CD8-positive, alpha-beta memory T cell (primary cell): ENCODE measurements around the gene ELP5. TPM values are rescaled to one million over a fixed set of nuclear protein-coding genes. Genes with fewer than 3 reads are reported as not detected.

Experiments used
- CTCF ChIA-PET: fragments of 350-600 bp; sonication (Branson Sonifier 250); formaldehyde crosslinking; loops from one replicate; lab custom pipeline; 2021; ENCODE audit warnings: antibody characterized with exemption; lab: Charles Lee
- POLR2A ChIA-PET: fragments of 350-600 bp; sonication (Branson Sonifier 250); formaldehyde crosslinking; loops from one replicate; lab custom pipeline; 2021; ENCODE audit warnings: antibody characterized with exemption; lab: Charles Lee
- DNase-seq, 5 donors: peaks; one replicate each; pipeline versions ENCODE4 v3.0.0 to v3.0.0-alpha.2; 2020 to 2022; ENCODE audit warnings: mixed read lengths in 1 of 5
- H3K27ac ChIP-seq: one replicate; pipeline ENCODE4 v1.7.0; 2013; ENCODE audit warnings: low read depth, mild to moderate bottlenecking, low read length, moderate library complexity
- H3K27me3 ChIP-seq: 2 replicates; pipeline ENCODE4 v1.7.0; 2013; ENCODE audit warnings: low read length, mild to moderate bottlenecking; ENCODE audit not compliant: insufficient read depth, poor library complexity, severe bottlenecking
- H3K36me3 ChIP-seq: 2 replicates; pipeline ENCODE4 v1.7.0; 2013; ENCODE audit warnings: mild to moderate bottlenecking, low read length, moderate library complexity; ENCODE audit not compliant: insufficient read depth
- H3K4me1 ChIP-seq: 2 replicates; pipeline ENCODE4 v1.7.0; 2013; ENCODE audit warnings: mild to moderate bottlenecking, low read length, moderate library complexity; ENCODE audit not compliant: insufficient read depth
- H3K4me3 ChIP-seq: 2 replicates; pipeline ENCODE4 v1.7.0; 2013; ENCODE audit warnings: mild to moderate bottlenecking, low read length
- H3K9me3 ChIP-seq: 2 replicates; pipeline ENCODE4 v1.7.0; 2013; ENCODE audit warnings: mild to moderate bottlenecking, low read length
- H3K27ac Mint-ChIP-seq, 8 donors: one replicate each; pipeline ENCODE4 v1.8.0; 2020 to 2021; ENCODE audit warnings: mixed read lengths in 8 of 8, mild to moderate bottlenecking in 6 of 8, inconsistent platforms in 3 of 8, moderate library complexity in 3 of 8
- H3K27me3 Mint-ChIP-seq, 2 donors: one replicate each; pipeline ENCODE4 v1.8.0; 2020 to 2021; ENCODE audit warnings: mixed read lengths in 2 of 2, mild to moderate bottlenecking in 1 of 2, moderate library complexity in 1 of 2
- H3K36me3 Mint-ChIP-seq, 3 donors: one replicate each; pipeline ENCODE4 v1.8.0; 2020 to 2021; ENCODE audit warnings: mixed read lengths in 3 of 3, inconsistent platforms in 1 of 3, mild to moderate bottlenecking in 1 of 3
- H3K4me1 Mint-ChIP-seq, 3 donors: one replicate each; pipeline ENCODE4 v1.8.0; 2020 to 2021; ENCODE audit warnings: mixed read lengths in 3 of 3, inconsistent platforms in 1 of 3, mild to moderate bottlenecking in 1 of 3
- H3K4me3 Mint-ChIP-seq, 7 donors: one replicate each; pipeline ENCODE4 v1.8.0; 2020 to 2021; ENCODE audit warnings: mixed read lengths in 7 of 7, mild to moderate bottlenecking in 6 of 7, moderate library complexity in 4 of 7, inconsistent platforms in 2 of 7
- H3K9me3 Mint-ChIP-seq, 5 donors: one replicate each; pipeline ENCODE4 v1.8.0; 2020 to 2022; ENCODE audit warnings: mixed read lengths in 5 of 5, mild to moderate bottlenecking in 3 of 5, moderate library complexity in 2 of 5, inconsistent platforms in 1 of 5
- polyA plus RNA-seq: library from polyadenylated mRNA; unstranded; fragments of 300-500 nt; fragmentation: Illumina TruSeq; gene quantifications from one replicate; pipeline ENCODE4 v1.2.3, GENCODE V29; 2021
- total RNA-seq, 2 experiments: library from RNA; stranded (reverse); gene quantifications; one replicate each; pipeline ENCODE4 v1.2.3, GENCODE V29; 2021

ELP5 gene
- total and polyA plus RNA-seq, 3 experiments from 2014 or later = 84.8 to 111 (median 106) TPM

- DNase-seq = peak in 1 of 5 donors; percentile 47
- H3K27me3 ChIP-seq = no peaks in the 10 kb centered on the region
- no peaks in the 10 kb centered on the region for H3K9me3 ChIP-seq
- H3K27ac ChIP-seq = no peak overlapping the region
- no peak overlapping the region for H3K4me3 ChIP-seq
- POLR2A ChIA-PET = interaction anchor here (1.4 to 2.3 kb wide), 2 partner anchors 18 to 27 kb away, joined by 8 to 12 read pairs; partner anchors contain the start of genes DVL2 and GABARAP
- Mint-ChIP-seq H3K9me3 (peaks cover 0 to 1% (median 0%) of the 10 kb centered on the region in 5 donors), H3K27me3 (peaks cover 5 to 6% of the 10 kb centered on the region in 2 donors), H3K27ac (peak overlapping the region in 5 of 8 donors; percentile 46 to 100 (median 84)), H3K4me1 (peaks cover 44 to 67% (median 60%) of the 10 kb centered on the region in 3 donors), H3K36me3 (peaks cover 0 to 2% (median 0%) of the 10 kb centered on the region in 3 donors), H3K4me3 (peak overlapping the region in 3 of 7 donors; percentile 23 to 83 (median 25))
- CTCF ChIA-PET = interaction anchor here (0.6 kb wide), 1 partner anchor 82 kb away, joined by 4 read pairs; no protein-coding TSS in a partner anchor
- H3K36me3 ChIP-seq = no peaks in the 10 kb centered on the region
- peaks cover 59% of the 10 kb centered on the region for H3K4me1 ChIP-seq
These were observed 36.3 kb upstream of the ELP5 start for GRCh38 chr17:7215652-7216180.

GRCh38 chr17:7216242-7217112 is 35.5 kb upstream of the ELP5 start:
- Mint-ChIP-seq H3K27me3 (peaks cover 5 to 6% of the 10 kb centered on the region in 2 donors), H3K27ac (peak overlapping the region; percentile 20 to 89 (median 52)), H3K36me3 (peaks cover 0 to 9% (median 0%) of the 10 kb centered on the region in 3 donors), H3K4me3 (peak overlapping the region in 6 of 7 donors; percentile 11 to 74 (median 36)), H3K9me3 (peaks cover 0 to 1% (median 0%) of the 10 kb centered on the region in 5 donors), H3K4me1 (peaks cover 51 to 74% (median 67%) of the 10 kb centered on the region in 3 donors)
- H3K27ac ChIP-seq = no peak overlapping the region
- ChIA-PET POLR2A (no interaction called here), CTCF (no interaction called here)
- no peaks in the 10 kb centered on the region for H3K27me3 ChIP-seq
- DNase-seq = peak in 1 of 5 donors; percentile 37
- peaks cover 4% of the 10 kb centered on the region for H3K36me3 ChIP-seq
- peak overlapping the region; percentile 4 for H3K4me3 ChIP-seq
- H3K9me3 ChIP-seq = no peaks in the 10 kb centered on the region
- peaks cover 67% of the 10 kb centered on the region for H3K4me1 ChIP-seq

- Histone ChIP-seq H3K36me3 (peaks cover 10% of the 10 kb centered on the region), H3K27me3 (no peaks in the 10 kb centered on the region), H3K4me1 (peaks cover 67% of the 10 kb centered on the region), H3K27ac (no peak overlapping the region), H3K4me3 (peak overlapping the region; percentile 37), H3K9me3 (no peaks in the 10 kb centered on the region)
- Mint-ChIP-seq H3K27me3 (peaks cover 0 to 5% of the 10 kb centered on the region in 2 donors), H3K36me3 (peaks cover 0 to 16% (median 0%) of the 10 kb centered on the region in 3 donors), H3K9me3 (peaks cover 0 to 1% (median 0%) of the 10 kb centered on the region in 5 donors), H3K4me3 (peak overlapping the region in 4 of 7 donors; percentile 15 to 64 (median 36)), H3K4me1 (peaks cover 51 to 80% (median 65%) of the 10 kb centered on the region in 3 donors), H3K27ac (peak overlapping the region in 5 of 8 donors; percentile 4 to 53 (median 37))
- DNase-seq = peak in 1 of 5 donors; percentile 54
- POLR2A ChIA-PET = interaction anchor here (1.3 to 2.4 kb wide), 2 partner anchors 17 to 19 kb away, joined by 5 to 19 read pairs; partner anchors contain the start of gene DVL2
- CTCF ChIA-PET = no interaction called here
These were observed 34.7 kb upstream of the ELP5 start for GRCh38 chr17:7217113-7217987.

- H3K27ac Mint-ChIP-seq = peak overlapping the region in 5 of 8 donors; percentile 47 to 81 (median 53)
- H3K27me3 ChIP-seq = no peaks in the 10 kb centered on the region
- POLR2A ChIA-PET = interaction anchor here (1.3 to 3.1 kb wide), 3 partner anchors 16 to 21 kb away, joined by 5 to 31 read pairs (median 19); partner anchors contain the start of genes DVL2 and PHF23
- peaks cover 51 to 80% (median 63%) of the 10 kb centered on the region in 3 donors for H3K4me1 Mint-ChIP-seq
- no peaks in the 10 kb centered on the region for H3K9me3 ChIP-seq
- CTCF ChIA-PET = interaction anchor here (2.0 to 4.7 kb wide), 2 partner anchors 17 to 25 kb away, joined by 6 to 20 read pairs; partner anchors contain the start of genes DVL2 and GABARAP
- H3K9me3 Mint-ChIP-seq = peaks cover 0 to 1% (median 0%) of the 10 kb centered on the region in 5 donors
- peaks cover 14% of the 10 kb centered on the region for H3K36me3 ChIP-seq
- peak overlapping the region in 6 of 7 donors; percentile 23 to 64 (median 36) for H3K4me3 Mint-ChIP-seq
- peaks cover 0 to 24% (median 0%) of the 10 kb centered on the region in 3 donors for H3K36me3 Mint-ChIP-seq
- peaks cover 67% of the 10 kb centered on the region for H3K4me1 ChIP-seq
- no peak for DNase-seq
- H3K4me3 ChIP-seq = peak overlapping the region; percentile 37
- H3K27me3 Mint-ChIP-seq = peaks cover 0 to 5% of the 10 kb centered on the region in 2 donors
- H3K27ac ChIP-seq = peak overlapping the region; percentile 13
These were observed 33.8 kb upstream of the ELP5 start for GRCh38 chr17:7218166-7218565.

GRCh38 chr17:7218758-7219157 is 33.3 kb upstream of the ELP5 start:
- H3K4me1 Mint-ChIP-seq = peaks cover 46 to 74% (median 58%) of the 10 kb centered on the region in 3 donors

GRCh38 chr17:7219229-7219811 is 32.7 kb upstream of the ELP5 start:
- Mint-ChIP-seq H3K4me3 (peak overlapping the region; percentile 74 to 96 (median 93)), H3K4me1 (peaks cover 42 to 68% (median 52%) of the 10 kb centered on the region in 3 donors), H3K27me3 (peaks cover 0 to 2% of the 10 kb centered on the region in 2 donors), H3K9me3 (no peaks in the 10 kb centered on the region), H3K36me3 (peaks cover 0 to 36% (median 2%) of the 10 kb centered on the region in 3 donors), H3K27ac (peak overlapping the region; percentile 81 to 100 (median 98))
- H3K27ac ChIP-seq = peak overlapping the region; percentile 57
- H3K4me3 ChIP-seq = peak overlapping the region; percentile 67
- peaks cover 59% of the 10 kb centered on the region for H3K4me1 ChIP-seq
- no peaks in the 10 kb centered on the region for H3K27me3 ChIP-seq
- CTCF ChIA-PET = interaction anchor here (1.3 to 4.7 kb wide), 6 partner anchors 16 to 78 kb away, joined by 4 to 23 read pairs (median 10); partner anchors contain the start of genes DVL2 and GABARAP
- POLR2A ChIA-PET = interaction anchor here (0.6 to 3.1 kb wide), 8 partner anchors 15 to 467 kb away, joined by 3 to 31 read pairs (median 6); partner anchors contain the start of genes DVL2, GABARAP, PHF23 and SLC16A13
- H3K36me3 ChIP-seq = peaks cover 25% of the 10 kb centered on the region
- peak in 1 of 5 donors; percentile 18 for DNase-seq
- no peaks in the 10 kb centered on the region for H3K9me3 ChIP-seq

More at GRCh38 chr17:7218758-7219157, 33.3 kb upstream of the ELP5 start:
- Mint-ChIP-seq H3K27me3 (peaks cover 0 to 5% of the 10 kb centered on the region in 2 donors), H3K27ac (peak overlapping the region in 7 of 8 donors; percentile 75 to 100 (median 96)), H3K36me3 (peaks cover 0 to 30% (median 0%) of the 10 kb centered on the region in 3 donors), H3K9me3 (peaks cover 0 to 1% (median 0%) of the 10 kb centered on the region in 5 donors), H3K4me3 (peak overlapping the region in 6 of 7 donors; percentile 74 to 96 (median 94))
- Histone ChIP-seq H3K27me3 (no peaks in the 10 kb centered on the region), H3K9me3 (no peaks in the 10 kb centered on the region), H3K4me1 (peaks cover 62% of the 10 kb centered on the region), H3K27ac (peak overlapping the region; percentile 57), H3K4me3 (no peak overlapping the region), H3K36me3 (peaks cover 20% of the 10 kb centered on the region)
- DNase-seq = peak in 1 of 5 donors; percentile 39
- ChIA-PET CTCF (interaction anchor here (1.3 to 4.7 kb wide), 6 partner anchors 16 to 78 kb away, joined by 4 to 23 read pairs (median 10); partner anchors contain the start of genes DVL2 and GABARAP), POLR2A (interaction anchor here (1.3 to 3.1 kb wide), 4 partner anchors 16 to 24 kb away, joined by 5 to 31 read pairs (median 14); partner anchors contain the start of genes DVL2, GABARAP and PHF23)
